ENCODE results near the gene WDR27. TPM values are rescaled to one million over a fixed set of nuclear protein-coding genes. Genes with fewer than 3 reads are reported as not detected.

Gene WDR27
- total RNA-seq, 3 donors from 2014 or later, result 21.3 to 68.6 (median 56.4) TPM

DNA sequence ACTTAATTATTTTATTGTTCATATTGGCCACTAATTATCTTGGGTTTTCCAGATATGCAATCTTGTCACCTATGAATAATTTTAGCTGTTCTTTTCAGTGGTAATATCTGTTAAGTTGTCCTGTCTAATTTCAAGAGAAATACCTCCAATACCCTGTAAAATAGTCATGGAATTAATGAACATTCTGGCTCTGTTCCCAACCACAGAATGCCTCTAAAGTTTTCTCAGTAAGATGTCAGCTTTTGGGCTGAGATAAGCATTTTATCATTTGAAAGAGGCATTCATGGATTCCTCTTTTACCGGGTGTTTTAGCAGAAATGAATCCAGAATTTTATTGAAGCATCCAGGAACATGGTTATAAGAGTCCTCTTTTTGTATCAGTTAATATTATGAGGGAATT is 109.3 kb downstream of the WDR27 start:
- Histone ChIP-seq H3K9me3 (no peaks in the 10 kb centered on the region), H3K27ac (no peak overlapping the region), H3K4me1 (peaks cover 0 to 3% of the 10 kb centered on the region in 2 donors), H3K27me3 (no peaks in the 10 kb centered on the region), H3K36me3 (no peaks in the 10 kb centered on the region), H3K4me3 (no peak overlapping the region)
- DNase-seq (ENCODE audit: low spot score in 2 of 2), result no peak
- intact Hi-C loops (cut with DNase I; ENCODE audit: low total_unique reads), result no loop called here
- no peak for TF ChIP-seq POLR2AphosphoS5 (IDR thresholded peaks at IDR 0.05)
- TF ChIP-seq POLR2A (IDR thresholded peaks at IDR 0.05), result no peak
- TF ChIP-seq, protein P1, sequence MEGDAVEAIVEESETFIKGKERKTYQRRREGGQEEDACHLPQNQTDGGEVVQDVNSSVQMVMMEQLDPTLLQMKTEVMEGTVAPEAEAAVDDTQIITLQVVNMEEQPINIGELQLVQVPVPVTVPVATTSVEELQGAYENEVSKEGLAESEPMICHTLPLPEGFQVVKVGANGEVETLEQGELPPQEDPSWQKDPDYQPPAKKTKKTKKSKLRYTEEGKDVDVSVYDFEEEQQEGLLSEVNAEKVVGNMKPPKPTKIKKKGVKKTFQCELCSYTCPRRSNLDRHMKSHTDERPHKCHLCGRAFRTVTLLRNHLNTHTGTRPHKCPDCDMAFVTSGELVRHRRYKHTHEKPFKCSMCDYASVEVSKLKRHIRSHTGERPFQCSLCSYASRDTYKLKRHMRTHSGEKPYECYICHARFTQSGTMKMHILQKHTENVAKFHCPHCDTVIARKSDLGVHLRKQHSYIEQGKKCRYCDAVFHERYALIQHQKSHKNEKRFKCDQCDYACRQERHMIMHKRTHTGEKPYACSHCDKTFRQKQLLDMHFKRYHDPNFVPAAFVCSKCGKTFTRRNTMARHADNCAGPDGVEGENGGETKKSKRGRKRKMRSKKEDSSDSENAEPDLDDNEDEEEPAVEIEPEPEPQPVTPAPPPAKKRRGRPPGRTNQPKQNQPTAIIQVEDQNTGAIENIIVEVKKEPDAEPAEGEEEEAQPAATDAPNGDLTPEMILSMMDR (IDR thresholded peaks at IDR 0.05), result no peak

DNA sequence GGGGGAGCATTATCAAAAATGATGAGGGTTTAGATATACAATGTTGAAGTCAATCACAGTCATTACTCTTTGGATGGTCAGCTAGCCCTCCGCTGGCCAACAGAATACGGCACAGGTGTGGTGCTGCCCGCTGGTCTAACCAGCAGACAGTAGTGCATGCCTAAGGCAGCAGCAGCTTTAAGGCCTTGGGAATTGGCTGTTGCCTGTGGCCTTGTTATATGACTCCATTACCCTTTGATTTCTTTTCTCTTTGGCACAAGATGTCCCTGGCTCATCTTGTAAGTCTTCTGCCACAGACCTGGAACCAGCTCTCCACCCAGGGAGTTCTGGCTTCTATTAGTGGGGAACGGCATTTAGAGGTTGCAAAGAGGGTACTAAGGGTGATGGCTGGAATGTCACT is 110.2 kb downstream of the WDR27 start:
- Histone ChIP-seq H3K27ac (peak overlapping the region; percentile 1 to 87), H3K36me3 (no peaks in the 10 kb centered on the region), H3K4me1 (peaks cover 0 to 3% of the 10 kb centered on the region in 2 donors), H3K4me3 (no peak overlapping the region), H3K27me3 (no peaks in the 10 kb centered on the region), H3K9me3 (no peaks in the 10 kb centered on the region)
- no peak for DNase-seq (ENCODE audit: low spot score in 2 of 2)
- intact Hi-C loops (cut with DNase I; ENCODE audit: low total_unique reads), result no loop called here
- TF ChIP-seq, protein P1 (IDR thresholded peaks at IDR 0.05), result no peak
- no peak for TF ChIP-seq POLR2A (IDR thresholded peaks at IDR 0.05)

- TF ChIP-seq POLR2AphosphoS5 (IDR thresholded peaks at IDR 0.05), result no peak
- TF ChIP-seq POLR2A (IDR thresholded peaks at IDR 0.05), result no peak
- TF ChIP-seq, protein P1 (IDR thresholded peaks at IDR 0.05), result no peak
- peak overlapping the region; percentile 86 to 87 for H3K27ac ChIP-seq
Measured at GRCh38 chr6:169590376-169590939, 111.4 kb downstream of the WDR27 start.

DNA sequence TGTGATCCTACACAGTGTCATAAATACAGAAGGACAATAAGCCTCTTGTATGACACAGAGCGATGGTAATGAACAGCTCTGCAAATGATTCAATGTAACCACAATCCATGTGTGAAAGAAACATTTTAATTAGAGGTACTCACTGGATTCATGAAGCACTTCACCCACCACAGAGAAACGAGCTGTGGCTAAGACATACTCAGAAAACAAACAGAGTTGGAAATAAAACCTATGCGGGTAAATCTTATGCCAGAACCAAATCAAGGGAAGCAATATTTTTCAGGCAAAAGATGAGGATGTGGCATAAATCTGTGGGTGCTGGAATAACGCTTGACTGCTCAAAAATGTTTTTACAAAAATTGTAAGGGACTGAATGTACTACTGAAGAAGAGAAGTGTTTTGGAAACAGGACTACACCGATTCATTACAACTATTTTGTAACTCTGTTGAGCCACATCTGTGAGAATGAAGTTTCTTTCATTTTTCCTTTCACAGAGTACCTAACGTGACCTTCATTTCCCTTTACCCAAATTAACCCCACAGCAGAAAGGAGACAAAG is 112.1 kb downstream of the WDR27 start:
- H3K27me3 ChIP-seq, result no peaks in the 10 kb centered on the region
- no peak overlapping the region for H3K4me3 ChIP-seq
- H3K36me3 ChIP-seq, result no peaks in the 10 kb centered on the region
- DNase-seq (ENCODE audit: low spot score in 2 of 2), result no peak
- H3K4me1 ChIP-seq, result peaks cover 0 to 3% of the 10 kb centered on the region in 2 donors
- H3K27ac ChIP-seq, result peak overlapping the region; percentile 86 to 87
- no peaks in the 10 kb centered on the region for H3K9me3 ChIP-seq
- TF ChIP-seq POLR2AphosphoS5 (IDR thresholded peaks at IDR 0.05), result no peak
- TF ChIP-seq, protein P1 (IDR thresholded peaks at IDR 0.05), result no peak
- no peak for TF ChIP-seq POLR2A (IDR thresholded peaks at IDR 0.05)
- intact Hi-C loops (cut with DNase I; ENCODE audit: low total_unique reads), result no loop called here

More at GRCh38 chr6:169590376-169590939, 111.4 kb downstream of the WDR27 start:
- H3K4me3 ChIP-seq, result no peak overlapping the region
- intact Hi-C loops (cut with DNase I; ENCODE audit: low total_unique reads), result no loop called here
- no peaks in the 10 kb centered on the region for H3K36me3 ChIP-seq
- H3K27me3 ChIP-seq, result no peaks in the 10 kb centered on the region
- no peaks in the 10 kb centered on the region for H3K9me3 ChIP-seq
- DNase-seq (ENCODE audit: low spot score in 2 of 2), result no peak
- peaks cover 0 to 3% of the 10 kb centered on the region in 2 donors for H3K4me1 ChIP-seq

- no peaks in the 10 kb centered on the region for H3K36me3 ChIP-seq
- peak in 1 of 2 donors; percentile 59 for DNase-seq (ENCODE audit: low spot score in 2 of 2)
- intact Hi-C loops (cut with DNase I; ENCODE audit: low total_unique reads), result no loop called here
- no peaks in the 10 kb centered on the region for H3K9me3 ChIP-seq
- no peaks in the 10 kb centered on the region for H3K27me3 ChIP-seq
- H3K4me3 ChIP-seq, result no peak overlapping the region
- H3K27ac ChIP-seq, result peak overlapping the region; percentile 86 to 87
- TF ChIP-seq, protein P1 (IDR thresholded peaks at IDR 0.05), result no peak
- no peak for TF ChIP-seq POLR2AphosphoS5 (IDR thresholded peaks at IDR 0.05)
- no peak for TF ChIP-seq POLR2A (IDR thresholded peaks at IDR 0.05)
- peaks cover 0 to 3% of the 10 kb centered on the region in 2 donors for H3K4me1 ChIP-seq
Measured at GRCh38 chr6:169589293-169589692, 112.5 kb downstream of the WDR27 start.

Measured in breast epithelium (tissue), 4 donors.